ENCODE data around the gene TRNAU1AP. TPM values are rescaled to one million over a fixed set of nuclear protein-coding genes. Genes with fewer than 3 reads are reported as not detected.

TRNAU1AP gene
- total and polyA plus RNA-seq, 2 of the 13 experiments (the other 11 are each of a cell fraction or from before 2014, with no cell fraction given) = 29.0 to 42.9 TPM

- TF ChIP-seq AKNA (CRISPR knock-in tag; IDR thresholded peaks at IDR 0.05; ENCODE audit: borderline replicate concordance) (no peak), RAD21 (CRISPR knock-in tag; IDR thresholded peaks at IDR 0.05) (peak; percentile 23; the same call in 1 of the 2 replicates), PPARG (CRISPR knock-in tag; conservative IDR thresholded peaks at IDR 0.05) (no peak; the same call in none of the 2 replicates), ZNF343 (CRISPR knock-in tag; IDR thresholded peaks at IDR 0.05) (0 out of 2 replicates have a peak, but pooled peaks have one; percentile 49), ZNF333 (CRISPR knock-in tag; IDR thresholded peaks at IDR 0.05; ENCODE audit: borderline replicate concordance) (peak; percentile 73), PAF1 (CRISPR knock-in tag; IDR thresholded peaks at IDR 0.05) (no peak), PRDM10 (CRISPR knock-in tag; IDR thresholded peaks at IDR 0.05; ENCODE audit: low read depth) (0 out of 2 replicates have a peak, but pooled peaks have one; percentile 24), SSRP1 (CRISPR knock-in tag; IDR thresholded peaks at IDR 0.05) (no peak), PHB2 (IDR thresholded peaks at IDR 0.05; ENCODE audit: partially characterized antibody) (no peak), ZNF580 (CRISPR knock-in tag; IDR thresholded peaks at IDR 0.05; ENCODE audit: borderline replicate concordance, low read depth) (peak; percentile 69), ZFAT (CRISPR knock-in tag; conservative IDR thresholded peaks at IDR 0.05) (no peak), ZFP62 (CRISPR knock-in tag; IDR thresholded peaks at IDR 0.05) (no peak), MNT (IDR thresholded peaks at IDR 0.05) (peak; percentile 28), FOSL1 (CRISPR knock-in tag; IDR thresholded peaks at IDR 0.05; ENCODE audit: borderline replicate concordance) (no peak)
Measured at GRCh38 chr1:28552758-28553663, at the start of gene TRNAU1AP (continued).
